Activated CD4-positive, alpha-beta T cell treated with anti-CD3 and anti-CD28 coated beads for 4 hours (primary cell): ENCODE measurements around the gene HSPA12B.

Source experiments
- DNase-seq, 2 donors: peaks; one replicate each; pipeline ENCODE4 v3.0.0-alpha.2; 2020

HSPA12B gene, protein sequence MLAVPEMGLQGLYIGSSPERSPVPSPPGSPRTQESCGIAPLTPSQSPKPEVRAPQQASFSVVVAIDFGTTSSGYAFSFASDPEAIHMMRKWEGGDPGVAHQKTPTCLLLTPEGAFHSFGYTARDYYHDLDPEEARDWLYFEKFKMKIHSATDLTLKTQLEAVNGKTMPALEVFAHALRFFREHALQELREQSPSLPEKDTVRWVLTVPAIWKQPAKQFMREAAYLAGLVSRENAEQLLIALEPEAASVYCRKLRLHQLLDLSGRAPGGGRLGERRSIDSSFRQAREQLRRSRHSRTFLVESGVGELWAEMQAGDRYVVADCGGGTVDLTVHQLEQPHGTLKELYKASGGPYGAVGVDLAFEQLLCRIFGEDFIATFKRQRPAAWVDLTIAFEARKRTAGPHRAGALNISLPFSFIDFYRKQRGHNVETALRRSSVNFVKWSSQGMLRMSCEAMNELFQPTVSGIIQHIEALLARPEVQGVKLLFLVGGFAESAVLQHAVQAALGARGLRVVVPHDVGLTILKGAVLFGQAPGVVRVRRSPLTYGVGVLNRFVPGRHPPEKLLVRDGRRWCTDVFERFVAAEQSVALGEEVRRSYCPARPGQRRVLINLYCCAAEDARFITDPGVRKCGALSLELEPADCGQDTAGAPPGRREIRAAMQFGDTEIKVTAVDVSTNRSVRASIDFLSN

DNA sequence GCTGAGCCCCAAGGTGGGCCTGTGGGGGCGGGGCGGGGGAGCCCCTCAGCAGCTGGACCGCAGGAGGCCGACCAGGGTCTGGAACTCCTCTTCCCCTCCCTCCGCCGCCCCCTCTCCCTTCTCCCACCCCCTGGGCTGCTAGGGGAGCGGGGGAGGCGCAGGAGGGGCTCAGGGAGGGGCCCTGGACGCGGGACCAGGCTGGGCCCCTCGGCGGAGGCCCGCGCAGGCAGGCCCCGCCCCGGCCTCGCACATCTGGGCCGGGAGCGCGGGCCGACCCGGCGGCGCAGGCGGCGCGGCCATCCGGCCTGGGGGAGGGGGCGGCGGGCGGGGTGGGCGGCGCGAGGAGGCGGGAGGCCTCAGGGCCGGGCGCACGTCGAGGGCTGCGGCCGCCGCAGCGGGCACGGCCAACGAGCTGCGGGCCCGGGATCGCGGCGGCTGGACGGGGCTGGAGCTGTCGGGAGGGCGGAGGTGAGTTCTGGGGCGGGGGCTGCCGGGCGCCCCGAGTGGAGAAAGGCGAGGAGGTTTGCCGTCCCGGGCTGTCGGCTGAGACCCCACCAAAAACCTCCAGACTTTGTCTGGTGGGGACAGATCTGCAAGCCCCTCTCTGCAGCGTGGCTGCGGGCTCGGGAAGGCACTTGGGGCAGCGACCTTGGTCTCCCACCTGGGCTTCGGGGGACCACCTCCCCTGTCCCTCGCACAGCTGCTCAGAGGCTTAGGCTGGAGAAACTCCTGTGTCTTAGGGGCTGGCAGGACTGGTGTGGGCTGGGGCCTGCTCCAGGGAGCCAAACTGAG is at the start of gene HSPA12B:
Gene HSPA12B (plus strand): TSS at position 359 of the 792 bp plus-strand sequence. CDS start 5,990 bp downstream, outside the sequence.
- no peak for DNase-seq

DNA sequence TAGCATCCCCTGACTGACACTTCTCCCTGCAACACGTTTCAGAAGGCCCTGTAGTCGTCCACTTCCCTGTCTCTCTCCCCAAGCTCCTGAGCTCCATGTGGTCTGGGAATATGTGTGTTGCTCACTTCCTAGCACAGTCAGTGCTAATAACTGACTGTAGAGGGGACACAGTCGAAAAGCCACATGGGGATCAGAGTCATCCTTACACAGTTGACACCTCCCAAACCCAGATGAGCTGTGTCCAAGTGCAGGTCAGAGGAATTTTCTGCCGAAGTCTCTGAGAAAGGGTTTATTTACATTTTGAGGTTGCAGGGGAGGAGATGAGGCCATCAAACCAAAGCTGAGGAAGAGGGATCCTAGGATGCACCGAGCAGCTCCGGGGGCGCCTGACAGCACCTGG is 47.1 kb upstream of the HSPA12B start:
- no peak for DNase-seq

DNA sequence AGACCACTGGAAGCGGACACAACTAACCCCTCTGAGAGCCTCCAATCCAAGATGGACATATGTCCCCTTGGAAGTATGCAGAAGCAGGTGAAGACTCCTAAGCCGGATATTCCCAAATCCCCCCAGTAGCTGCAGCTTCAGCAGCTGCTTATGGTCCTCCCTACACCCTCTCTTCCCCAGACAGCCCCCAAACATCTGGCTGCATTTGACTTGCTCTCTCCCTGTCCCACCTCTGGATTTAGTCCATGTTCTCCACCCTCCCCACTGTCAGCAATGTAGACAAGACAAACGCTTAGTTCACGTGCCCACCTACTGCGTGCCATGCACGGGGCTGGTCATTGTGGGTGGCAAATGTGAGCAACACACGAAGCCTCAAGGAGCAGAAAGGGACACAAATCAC is 46.1 kb upstream of the HSPA12B start:
- no peak for DNase-seq

DNA sequence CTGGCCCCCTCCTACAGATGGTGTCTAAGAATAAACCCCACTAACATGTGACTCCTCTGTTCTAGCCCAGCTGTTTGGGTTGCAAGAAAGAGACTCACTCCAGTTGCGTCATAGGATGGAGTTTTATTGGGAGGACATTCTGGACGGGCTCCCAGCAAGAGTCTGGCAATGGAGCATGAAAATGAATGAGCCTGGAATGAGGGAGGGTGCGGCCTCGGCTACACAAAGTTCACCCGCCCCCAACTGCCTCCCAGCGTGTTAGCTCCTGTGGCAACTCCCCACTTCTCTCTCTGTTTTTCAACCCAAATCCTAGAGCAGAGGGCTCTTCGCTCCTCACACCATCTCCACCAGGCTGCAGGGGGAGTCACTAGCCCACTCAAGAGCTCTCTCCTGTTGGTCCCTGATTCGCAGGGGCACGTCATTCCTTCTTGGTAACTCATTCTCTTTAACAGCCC is 45.6 kb upstream of the HSPA12B start:
- DNase-seq = no peak

DNA sequence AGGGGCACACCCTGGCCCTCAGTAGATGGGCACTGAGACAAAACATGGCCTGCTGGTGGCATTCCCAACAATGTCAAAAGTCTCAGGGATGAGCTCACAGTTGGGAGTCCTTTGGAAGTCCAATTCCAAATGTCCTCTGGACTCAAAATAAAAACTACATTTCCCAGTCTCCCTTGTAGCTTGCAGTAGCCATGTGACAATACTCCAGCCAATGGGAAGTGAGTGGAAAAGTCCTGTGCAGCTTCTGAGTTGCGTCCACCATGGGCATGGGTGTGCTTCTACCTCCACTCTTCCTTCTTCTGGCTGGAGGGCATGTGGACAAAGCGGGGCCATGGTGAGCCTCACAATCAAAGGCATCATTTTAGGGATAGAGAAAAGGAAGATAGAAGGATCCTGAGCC is 44.8 kb upstream of the HSPA12B start:
- no peak for DNase-seq

DNA sequence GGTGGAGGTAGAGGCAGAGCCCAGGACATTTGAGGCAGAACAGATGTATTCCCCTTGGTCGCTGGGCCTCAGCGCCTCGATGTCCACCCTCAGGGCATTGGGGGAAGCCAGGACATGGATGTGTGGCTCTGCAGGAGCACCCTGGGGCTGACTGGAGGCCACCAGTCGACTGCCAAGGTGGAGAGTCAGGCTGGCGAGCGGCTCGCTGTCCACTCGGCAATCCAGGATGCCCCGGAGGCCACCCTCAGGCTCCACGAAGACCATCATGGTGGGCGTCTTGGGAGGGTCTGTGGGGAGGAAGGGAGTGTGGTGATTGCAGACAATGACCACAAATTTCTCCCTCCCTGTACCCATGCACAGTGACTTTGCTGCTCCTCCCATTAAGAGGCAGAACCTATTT is 42.5 kb upstream of the HSPA12B start:
- no peak for DNase-seq

DNA sequence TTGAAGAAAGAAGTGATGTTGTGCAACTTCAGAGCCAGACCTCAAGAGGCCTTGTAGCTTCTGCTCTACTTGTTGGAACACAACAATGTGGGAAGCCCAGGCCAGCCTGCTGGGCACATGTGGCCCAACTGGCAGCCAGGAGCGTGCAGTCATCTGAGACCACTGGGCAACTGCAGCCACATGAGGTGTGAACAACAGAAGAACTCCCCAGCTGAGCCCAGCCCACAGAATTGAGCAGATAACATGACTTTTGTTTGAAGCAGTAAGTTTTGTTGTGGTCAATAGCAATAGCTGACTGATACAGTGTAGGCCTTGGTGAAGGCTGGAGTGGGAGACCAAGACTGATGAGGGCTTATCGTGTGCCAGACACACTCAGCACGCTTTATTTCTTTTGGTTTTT is 42.1 kb upstream of the HSPA12B start:
- no peak for DNase-seq

DNA sequence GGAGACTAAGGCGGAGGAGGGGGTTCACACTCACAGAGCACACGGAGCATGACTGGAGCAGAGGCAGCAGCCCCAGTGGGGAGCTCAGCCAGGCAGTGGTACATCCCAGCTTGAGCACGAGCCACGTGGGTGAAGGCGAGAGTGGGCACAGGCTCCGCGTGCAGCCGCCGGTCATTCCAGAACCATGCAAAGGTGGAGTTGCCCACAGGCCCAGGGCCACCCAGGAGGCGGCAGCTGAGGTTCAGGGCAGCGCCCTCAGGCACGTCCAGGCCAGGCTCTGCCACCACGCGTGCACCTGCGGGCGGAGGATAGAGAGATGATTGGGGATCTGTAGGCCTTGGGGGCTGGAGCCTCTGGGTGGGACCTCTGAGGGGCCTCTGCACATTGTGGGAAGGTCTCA is 41.2 kb upstream of the HSPA12B start:
- DNase-seq = no peak

DNA sequence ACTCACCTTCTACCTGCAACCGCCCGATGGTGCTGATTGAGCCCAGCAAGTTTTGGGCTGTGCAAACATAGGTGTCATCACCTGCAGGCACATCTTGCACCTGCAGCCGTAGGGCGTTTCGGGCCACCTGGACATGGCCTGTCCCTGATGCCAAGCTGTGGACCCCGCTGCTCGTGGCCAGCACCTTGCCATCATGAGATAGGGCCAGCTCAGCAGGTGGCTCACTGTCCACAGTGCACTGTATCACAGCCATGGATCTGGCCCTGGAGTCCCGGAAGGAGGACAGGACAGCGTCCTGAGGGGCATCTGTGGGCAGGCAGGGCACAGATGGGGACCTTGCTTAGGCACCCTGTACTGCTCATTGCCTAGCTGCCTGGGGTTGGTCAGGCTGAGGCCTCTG is 40.6 kb upstream of the HSPA12B start:
- DNase-seq = no peak

DNA sequence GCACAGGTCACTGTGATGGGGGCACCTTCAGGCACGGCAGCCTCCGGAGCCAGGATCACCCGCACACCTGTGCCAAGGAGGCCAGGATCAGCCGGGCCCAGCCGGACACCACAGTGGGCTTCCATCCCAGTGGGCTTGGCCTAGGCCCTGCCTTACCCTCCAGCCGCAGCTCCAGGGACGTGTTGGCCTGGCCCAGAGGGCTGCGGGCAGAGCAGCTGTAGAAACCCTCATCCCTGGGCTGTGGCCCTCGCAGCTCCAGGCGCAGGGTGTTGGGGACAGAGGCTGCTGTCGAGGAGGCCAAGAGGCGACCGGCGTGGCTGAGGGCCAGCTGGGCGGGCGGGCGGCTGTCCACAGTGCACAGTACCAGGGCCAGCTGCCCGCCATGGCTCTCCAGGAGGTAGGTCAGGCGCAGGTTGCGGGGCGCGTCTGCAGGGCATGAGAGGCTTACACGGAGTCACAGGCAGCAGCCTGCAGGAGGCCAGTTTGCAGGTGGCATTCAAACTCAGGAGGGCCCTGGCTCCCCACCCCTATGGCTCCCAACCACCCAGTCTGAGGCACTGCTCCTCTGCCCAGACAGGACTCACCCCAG is 39.7 kb upstream of the HSPA12B start:
- no peak for DNase-seq

DNA sequence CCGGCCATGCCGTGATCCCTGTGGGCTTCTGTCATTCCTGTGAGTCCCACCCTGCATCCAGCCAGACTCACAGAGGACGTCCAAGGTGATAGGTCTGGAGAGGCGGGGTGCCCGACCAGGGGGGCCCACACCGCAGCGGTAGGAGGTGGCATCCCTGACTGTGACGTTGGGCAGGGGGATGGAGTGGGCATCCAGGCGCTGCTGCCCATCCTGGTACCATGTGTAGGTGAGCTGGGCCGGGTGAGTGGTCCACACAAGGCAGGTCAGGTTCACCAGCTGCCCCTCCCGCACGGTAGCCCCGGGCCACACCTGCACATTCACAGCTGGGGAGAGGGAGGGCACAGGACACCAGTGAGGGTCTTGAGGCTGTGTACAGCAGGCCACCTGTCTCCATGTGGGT is 39.1 kb upstream of the HSPA12B start:
- no peak for DNase-seq

DNA sequence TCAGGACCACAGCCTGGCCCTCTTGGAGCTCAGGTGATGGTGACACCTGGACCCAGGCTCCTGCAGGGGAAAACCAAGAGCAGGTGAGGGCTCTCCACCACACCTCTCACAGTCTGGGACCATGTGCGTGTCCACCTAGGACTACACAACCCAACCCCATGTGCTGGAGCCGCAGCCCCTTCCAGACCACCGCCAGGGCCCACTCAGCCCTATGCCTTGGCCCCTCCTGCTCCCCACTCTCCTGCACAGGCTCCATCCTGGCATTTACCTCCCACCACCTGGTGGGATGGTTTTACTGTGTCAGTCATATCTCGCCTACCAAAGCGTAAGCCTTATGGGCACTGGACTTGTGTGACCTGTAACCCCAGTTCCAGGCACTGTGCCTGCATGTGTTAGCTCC is 37.6 kb upstream of the HSPA12B start:
- no peak for DNase-seq

DNA sequence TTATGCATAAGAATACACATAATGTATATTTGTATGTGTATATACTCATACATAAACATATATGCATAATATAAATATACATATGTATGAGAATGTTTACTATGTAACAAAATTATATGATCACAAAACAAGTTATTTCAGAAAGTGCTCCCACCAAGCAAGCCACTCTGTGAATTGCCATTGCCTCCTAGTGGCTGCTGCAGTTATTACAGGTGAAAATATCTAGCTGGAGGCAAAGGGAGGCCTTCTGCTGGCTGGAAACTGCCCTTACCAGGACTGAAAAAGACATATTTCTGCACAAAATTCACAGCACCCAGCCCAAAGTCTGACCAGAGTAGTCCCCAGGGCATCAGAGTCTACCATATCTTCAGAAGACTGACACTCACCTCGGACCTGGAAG is 36.3 kb upstream of the HSPA12B start:
- DNase-seq = no peak

DNA sequence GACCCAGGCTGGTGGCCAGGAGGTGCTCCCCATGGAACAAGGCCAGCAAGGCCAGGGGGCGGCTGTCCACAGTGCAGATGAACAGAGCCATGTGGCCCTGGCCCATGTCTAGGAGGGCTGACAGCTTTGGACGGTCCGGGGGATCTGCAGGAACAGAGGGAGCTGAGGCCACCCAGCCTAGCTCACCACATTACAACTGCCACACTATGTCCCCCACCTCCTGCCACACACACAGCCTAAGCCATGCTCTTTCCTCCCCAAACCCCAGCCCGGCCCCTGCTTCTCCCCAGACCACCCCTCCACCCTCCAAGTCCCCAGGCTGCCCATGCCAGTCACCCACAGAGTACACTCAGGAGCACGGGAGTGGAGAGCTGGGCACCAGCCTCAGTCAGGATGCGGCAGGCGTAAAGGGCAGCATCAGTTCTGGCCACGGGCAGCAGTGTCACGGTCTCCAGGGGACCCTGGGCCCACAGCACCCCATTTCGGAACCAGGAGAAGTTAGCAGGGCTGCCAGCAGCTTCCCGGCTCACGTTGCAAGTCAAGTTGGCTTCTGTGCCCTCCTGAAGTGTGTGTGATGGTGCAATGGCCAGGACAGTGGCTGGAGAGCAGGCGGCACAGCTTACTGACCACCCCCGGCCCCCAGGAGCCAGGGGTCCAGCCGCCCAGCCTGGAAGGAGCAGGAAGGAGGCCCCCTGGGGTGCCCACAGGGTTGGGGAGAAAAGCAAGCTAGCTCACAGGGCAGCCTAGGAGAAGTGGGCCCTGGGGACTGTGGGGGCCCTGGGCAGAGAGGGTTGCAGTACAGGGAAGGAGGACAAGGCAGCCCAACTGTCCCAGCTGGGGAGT is 35.5 kb upstream of the HSPA12B start:
- no peak for DNase-seq

DNA sequence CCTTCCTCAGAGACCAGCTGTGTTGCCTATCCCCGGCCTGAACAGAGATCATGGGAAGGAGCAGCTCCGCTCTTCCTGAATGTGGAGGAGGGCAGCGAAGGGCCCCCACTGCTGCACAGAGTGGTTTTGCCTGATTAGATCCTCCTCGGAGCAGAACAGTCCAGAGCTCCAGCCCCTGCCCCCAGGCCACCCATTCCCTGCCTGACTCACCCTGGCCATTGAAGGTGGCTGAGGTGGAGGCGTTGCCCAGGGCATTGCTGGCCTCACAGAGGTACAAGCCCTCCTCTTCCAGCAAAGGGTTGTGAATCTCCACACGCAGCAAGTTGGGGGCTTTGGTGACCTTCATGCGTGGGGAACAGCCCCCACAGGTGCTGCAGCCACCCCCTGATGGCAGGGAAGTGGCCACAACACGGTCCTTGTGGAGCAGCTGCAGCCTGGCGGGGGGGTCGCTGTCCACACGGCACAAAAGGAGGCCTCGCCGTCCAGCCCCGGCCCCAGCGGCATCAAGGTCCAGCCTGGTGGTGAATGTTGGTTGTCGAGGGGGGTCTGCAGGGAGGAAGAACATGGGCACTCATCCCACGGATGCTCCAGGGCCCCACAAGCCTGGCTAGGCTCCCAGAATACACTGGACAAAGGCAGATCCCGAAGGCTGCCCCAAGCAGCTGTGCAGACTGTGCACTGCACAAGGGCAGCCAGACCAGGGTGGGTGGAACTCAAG is 34.7 kb upstream of the HSPA12B start:
- no peak for DNase-seq

DNA sequence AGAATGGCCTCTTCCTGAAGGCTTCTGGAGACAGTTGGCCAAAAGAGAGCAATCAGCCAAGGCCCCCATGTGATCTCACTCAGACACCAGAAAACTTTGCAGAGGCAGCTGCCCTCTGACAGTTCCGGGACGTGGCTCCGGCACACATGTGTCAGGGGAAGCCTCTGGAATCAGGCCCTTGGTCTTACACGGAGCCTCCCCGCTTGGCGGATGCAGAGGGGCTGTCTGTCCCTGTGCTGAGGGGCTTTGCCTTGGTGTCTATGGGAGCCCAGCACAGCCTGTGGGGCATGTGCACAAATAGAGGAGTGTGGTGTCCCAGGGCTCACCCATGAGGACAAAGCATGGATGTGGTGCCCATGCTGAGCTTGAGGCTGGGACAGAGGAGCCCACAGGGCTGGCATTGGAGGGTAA is 33.9 kb upstream of the HSPA12B start:
- no peak for DNase-seq

DNA sequence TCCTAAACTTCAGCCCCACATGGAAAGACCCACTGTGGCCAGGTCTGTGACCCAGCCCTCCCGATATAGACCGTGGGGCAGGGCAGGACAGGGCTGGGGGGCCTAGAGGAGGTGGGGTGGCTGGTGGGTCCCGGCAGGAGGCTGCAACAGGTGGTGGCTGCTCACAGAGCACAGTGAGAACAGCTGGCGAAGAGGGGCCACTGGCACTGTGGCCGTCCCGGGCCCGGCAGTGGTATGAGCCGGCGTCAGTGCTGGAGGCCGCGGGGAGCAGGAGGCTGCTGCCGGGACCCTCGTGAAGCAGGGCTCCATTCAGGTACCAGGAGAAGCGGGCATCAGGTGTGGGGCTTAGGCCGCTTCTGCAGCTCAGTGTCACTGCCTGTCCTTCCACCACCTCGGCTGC is 33.4 kb upstream of the HSPA12B start:
- DNase-seq = no peak

DNA sequence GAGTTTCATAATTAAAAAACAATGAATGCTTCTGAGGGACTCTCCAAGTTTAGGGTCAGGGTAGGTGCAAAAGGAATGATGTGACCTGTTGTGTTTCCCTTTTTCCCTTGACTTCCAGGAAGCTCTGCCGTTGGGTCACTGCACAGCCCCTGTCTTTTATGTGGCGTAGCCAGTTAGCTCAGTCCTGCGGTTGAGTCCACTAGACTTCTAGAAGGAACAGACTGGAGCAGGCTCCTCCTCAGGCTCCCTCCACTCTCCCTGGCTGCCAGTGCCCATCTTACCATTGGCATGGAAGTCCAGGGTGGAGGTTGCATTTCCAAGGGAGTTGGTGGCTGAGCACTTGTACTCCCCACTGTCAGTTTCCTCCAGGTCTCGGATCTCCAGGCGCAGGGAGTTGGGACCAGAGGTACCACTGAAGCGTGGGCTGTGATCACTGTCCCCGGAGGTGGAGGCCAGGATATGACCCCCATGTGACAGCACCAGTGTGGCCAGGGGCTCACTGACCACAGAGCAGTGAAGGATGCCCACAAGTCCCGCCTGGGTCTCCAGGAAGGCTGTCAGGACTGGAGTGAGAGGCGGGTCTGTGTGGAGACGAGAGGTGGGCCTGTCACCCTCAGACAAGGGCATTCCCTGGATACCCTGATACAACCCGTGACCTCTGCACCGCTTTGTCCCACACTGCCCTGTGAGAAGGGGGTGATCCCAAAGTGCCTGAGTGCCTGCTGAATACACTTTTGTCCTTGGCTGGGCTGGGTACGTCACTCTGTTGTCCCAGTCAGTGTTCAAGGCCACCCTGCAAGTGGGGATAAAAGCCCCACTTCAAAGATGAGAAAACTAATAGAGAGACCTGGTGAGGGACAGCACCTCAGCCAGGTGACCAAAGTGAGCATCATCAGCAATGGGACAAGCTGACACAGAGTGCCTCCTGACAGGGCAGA is 31.2 kb upstream of the HSPA12B start:
- no peak for DNase-seq

DNA sequence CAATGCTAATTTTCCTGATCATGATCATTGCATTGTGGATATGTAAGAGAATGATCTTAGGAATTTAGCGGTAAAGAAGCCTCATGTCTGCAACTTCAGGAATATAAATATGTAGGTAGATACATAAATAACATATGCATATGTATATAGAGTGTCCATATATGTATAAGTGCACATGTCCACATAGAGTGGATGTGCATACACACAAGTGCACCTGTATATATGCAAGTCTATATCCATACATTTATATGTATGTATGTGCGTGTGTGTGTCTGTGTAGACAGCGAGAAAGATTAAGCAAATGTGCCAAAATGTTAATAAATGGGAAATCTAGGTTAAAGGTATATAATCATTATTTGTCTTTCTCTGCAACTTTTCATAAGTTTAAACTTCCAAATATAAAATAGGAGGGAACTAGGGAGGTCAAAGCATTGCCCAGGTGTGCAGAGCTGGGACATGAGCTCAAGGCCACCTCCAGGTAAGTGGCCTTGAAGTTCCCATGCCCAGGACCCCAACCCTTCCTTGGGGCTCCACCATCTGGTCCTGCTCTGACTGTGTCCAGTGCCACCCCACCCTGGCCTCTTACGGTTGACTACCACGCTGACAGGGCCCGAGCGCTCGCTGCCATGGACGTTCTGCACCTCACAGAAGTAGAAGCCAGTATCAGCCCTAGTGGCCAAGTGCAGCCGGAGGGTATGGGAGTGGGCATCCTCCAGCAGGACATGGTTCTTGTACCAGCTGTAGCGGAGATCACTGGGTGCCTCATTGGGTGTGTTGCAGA is 29.7 kb upstream of the HSPA12B start:
- no peak for DNase-seq

DNA sequence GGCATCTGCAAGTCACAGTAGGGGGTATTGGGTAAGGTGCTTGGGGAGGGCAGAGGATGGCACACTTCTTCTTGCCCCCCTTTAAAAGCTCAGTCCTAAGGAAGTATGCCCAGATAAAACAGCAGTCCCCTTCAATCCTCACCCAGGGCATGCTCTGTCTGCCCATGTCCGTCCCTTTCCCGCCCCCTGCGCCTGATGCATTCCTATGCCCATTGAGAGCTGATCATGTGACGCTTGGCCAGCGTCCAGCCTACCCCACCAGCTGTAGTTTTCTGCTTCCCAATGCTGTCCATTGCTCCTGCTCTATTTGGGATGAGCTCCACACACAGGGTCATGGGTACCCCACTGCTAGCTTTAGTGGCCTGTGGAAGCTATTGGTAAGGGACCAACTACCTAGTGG is 28.4 kb upstream of the HSPA12B start:
- no peak for DNase-seq
